Measurements from ENCODE around the gene MGAT3. TPM values are rescaled to one million over a fixed set of nuclear protein-coding genes. Genes with fewer than 3 reads are reported as not detected.

MGAT3 gene
- total and polyA plus RNA-seq, 9 of the 15 experiments (the other 6 are each of a cell fraction or from before 2014, with no cell fraction given), result 0.10 to 11.5 (median 4.6) TPM

GRCh38 chr22:39471381-39472141 is 14.7 kb downstream of the MGAT3 start:
- H3K9me3 ChIP-seq (replicated peaks; ENCODE audit: control insufficient read depth, insufficient read depth, low read depth, low read length), result no peaks in the 10 kb centered on the region
- CTCF ChIA-PET (ENCODE audit: low intra/inter-chr PET ratio), result no interaction called here
- no TSS peak for BruUV-seq (replicated peaks)
- peak overlapping the region; percentile 66 for H3K4me2 ChIP-seq (ENCODE audit: insufficient read depth, low read length)
- no peaks in the 10 kb centered on the region for H4K20me1 ChIP-seq (replicated peaks; ENCODE audit: control insufficient read depth, insufficient read depth, low read length)
- intact Hi-C loops (cut with micrococcal nuclease) (no loop called here), in situ Hi-C loops (cut with MboI) (no loop called here)
- FAIRE-seq, result peak; percentile 78
- H3K27me3 ChIP-seq (ENCODE audit: control insufficient read depth in 2 of 2, insufficient read depth in 2 of 2, low read length in 2 of 2), result no peaks in the 10 kb centered on the region
- H3K4me1 ChIP-seq (replicated peaks in 1 of 2; ENCODE audit: control insufficient read depth in 2 of 2, insufficient read depth in 2 of 2, low read length in 2 of 2), result peaks cover 54 to 97% of the 10 kb centered on the region in 2 experiments
- peak overlapping the region; percentile 92 for H3K27ac ChIP-seq (ENCODE audit: extremely low read depth, low read depth, low read length)
- peak overlapping the region; percentile 17; the same call in 1 of the 2 replicates for H3K4me3 ChIP-seq
- peak in 3 of 4 experiments; percentile 40 to 61 (median 47) for DNase-seq (ENCODE audit: extremely low read depth in 1 of 4, low spot score in 3 of 4)
- H3K9ac ChIP-seq (ENCODE audit: insufficient read depth in 1 of 2, low read depth in 2 of 2, low read length in 2 of 2), result peak overlapping the region; percentile 72 to 84
- peaks cover 61% of the 10 kb centered on the region for H3K79me2 ChIP-seq (ENCODE audit: control insufficient read depth, insufficient read depth, low read length)
- peak overlapping the region; percentile 59; the same call in 1 of the 2 replicates for H2AFZ ChIP-seq (ENCODE audit: low read depth, low read length)
- POLR2A ChIA-PET, result interaction anchor here (0.6 to 2.6 kb wide), 9 partner anchors 10 to 725 kb away, joined by 3 to 11 read pairs (median 4); partner anchors contain the start of genes ATF4 and RPL3
- peak; percentile 16 for ATAC-seq
- WGBS (ENCODE audit: insufficient coverage, low coverage, missing lambda C conversion rate), result 16% methylated on average over 8 of the region's 13 CpGs
- H3K9me1 ChIP-seq (ENCODE audit: control insufficient read depth, insufficient read depth, low read length), result no peaks in the 10 kb centered on the region
- no peaks in the 10 kb centered on the region for H3K36me3 ChIP-seq (ENCODE audit: control insufficient read depth, insufficient read depth, low read length)
- TF ChIP-seq NFIX (CRISPR knock-in tag; IDR thresholded peaks at IDR 0.05; ENCODE audit: low read depth) (no peak), RB1 (IDR thresholded peaks at IDR 0.05; ENCODE audit: low read depth) (no peak), ZBTB2 (IDR thresholded peaks at IDR 0.05) (no peak), EHMT2 (IDR thresholded peaks at IDR 0.05) (no peak), ZNF24 (IDR thresholded peaks at IDR 0.05) (peak; percentile 48; the same call in 1 of the 2 replicates), CBX5 (IDR thresholded peaks at IDR 0.05; ENCODE audit: borderline replicate concordance, low read depth) (no peak), L3MBTL2 (IDR thresholded peaks at IDR 0.05) (no peak), SIN3B (IDR thresholded peaks at IDR 0.05; ENCODE audit: low read depth) (no peak), TAF15 (IDR thresholded peaks at IDR 0.05; ENCODE audit: low read depth, low read length) (no peak), STAT5B (CRISPR knock-in tag; IDR thresholded peaks at IDR 0.05) (no peak), WHSC1 (IDR thresholded peaks at IDR 0.05; ENCODE audit: low read length) (no peak), BHLHE40 (IDR thresholded peaks at IDR 0.05; ENCODE audit: low read length) (no peak), HNRNPK (IDR thresholded peaks at IDR 0.05; ENCODE audit: low read depth, low read length, poor library complexity, severe bottlenecking) (no peak), ZNF318 (IDR thresholded peaks at IDR 0.05; ENCODE audit: borderline replicate concordance in 1 of 2, low read depth in 1 of 2) (no peak)
